ENCODE measurements around the gene POLG. TPM values are rescaled to one million over a fixed set of nuclear protein-coding genes. Genes with fewer than 3 reads are reported as not detected.

The POLG gene
- total and polyA plus RNA-seq, 7 donors, result 32.6 to 64.5 (median 52.7) TPM

DNA sequence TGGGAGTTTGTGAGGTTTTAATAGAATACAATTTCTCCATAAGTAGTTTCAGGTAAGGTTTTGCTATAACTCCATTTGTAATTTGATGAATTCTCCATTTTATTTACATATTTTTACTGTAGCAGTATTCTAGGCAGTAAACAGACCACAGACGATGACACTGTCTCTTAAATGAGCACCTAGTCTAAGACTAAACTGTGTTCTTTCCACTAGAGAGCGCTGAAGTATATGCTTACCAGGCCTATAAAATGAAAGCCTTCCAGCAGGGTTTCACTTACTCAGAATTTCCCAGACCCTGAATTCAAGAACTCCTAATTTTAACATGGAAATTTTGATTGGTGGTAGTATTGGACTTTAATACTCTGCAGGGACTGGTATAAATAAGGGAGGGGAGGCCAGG lies 41.6 kb downstream of the POLG start:
- H3K27ac ChIP-seq, result no peak overlapping the region
- 95 to 98% (median 97%) methylated on average over 2 of the region's 2 CpGs for WGBS, 3 donors
- intact Hi-C loops (cut with DNase I), result no loop called here
- H3K4me1 ChIP-seq, result no peaks in the 10 kb centered on the region
- no peaks in the 10 kb centered on the region for H3K27me3 ChIP-seq (ENCODE audit: insufficient read depth in 3 of 3, low read length in 2 of 3)
- H3K9me3 ChIP-seq, result no peaks in the 10 kb centered on the region
- ATAC-seq, result no peak
- no peak overlapping the region for H3K4me3 ChIP-seq
- DNase-seq, result no peak
- no peaks in the 10 kb centered on the region for H3K36me3 ChIP-seq (ENCODE audit: insufficient read depth in 1 of 2, low read depth in 1 of 2)
- TF ChIP-seq CTCF (IDR thresholded peaks at IDR 0.05), result no peak

- DNase-seq, result no peak
- no peak for ATAC-seq
- no peak overlapping the region for H3K27ac ChIP-seq
- H3K27me3 ChIP-seq (ENCODE audit: insufficient read depth in 3 of 3, low read length in 2 of 3), result no peaks in the 10 kb centered on the region
- TF ChIP-seq CTCF (IDR thresholded peaks at IDR 0.05), result no peak
- H3K9me3 ChIP-seq, result no peaks in the 10 kb centered on the region
- no peak overlapping the region for H3K4me3 ChIP-seq
- whole genome bisulfite sequencing, 3 donors, result 93 to 97% (median 96%) methylated on average over 2 of the region's 2 CpGs
- intact Hi-C loops (cut with DNase I), result no loop called here
- H3K4me1 ChIP-seq, result no peaks in the 10 kb centered on the region
- H3K36me3 ChIP-seq (ENCODE audit: insufficient read depth in 1 of 2, low read depth in 1 of 2), result no peaks in the 10 kb centered on the region
Observed at GRCh38 chr15:89291934-89292438, 42.6 kb downstream of the POLG start.

DNA sequence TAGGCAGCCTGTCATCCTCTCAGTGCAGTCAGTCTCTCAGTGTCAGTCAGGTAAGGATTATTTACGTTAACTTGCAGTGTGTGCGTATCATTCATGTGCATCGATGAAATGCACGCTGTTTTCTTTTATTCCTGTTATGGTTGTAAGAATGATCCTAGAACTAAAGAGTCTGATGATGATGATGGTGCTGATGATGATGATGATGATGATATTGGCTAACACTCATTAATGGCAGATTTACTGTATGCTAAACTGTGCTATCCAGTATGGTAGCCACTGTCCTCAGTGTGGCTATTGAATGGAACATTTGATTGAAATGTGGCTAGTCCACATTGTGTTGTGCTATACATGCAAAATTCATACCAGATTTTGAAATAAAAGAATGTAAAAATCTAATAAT lies 51.4 kb downstream of the POLG start:
- Histone ChIP-seq H3K4me1 (no peaks in the 10 kb centered on the region), H3K27me3 (ENCODE audit: insufficient read depth in 3 of 3, low read length in 2 of 3) (no peaks in the 10 kb centered on the region), H3K36me3 (ENCODE audit: insufficient read depth in 1 of 2, low read depth in 1 of 2) (no peaks in the 10 kb centered on the region), H3K4me3 (no peak overlapping the region), H3K27ac (no peak overlapping the region), H3K9me3 (peaks cover 3% of the 10 kb centered on the region)
- 83 to 98% (median 83%) methylated on average over 4 of the region's 4 CpGs for WGBS, 3 donors
- ATAC-seq (no peak), DNase-seq (no peak)
- intact Hi-C loops (cut with DNase I), result no loop called here
- TF ChIP-seq CTCF (IDR thresholded peaks at IDR 0.05), result no peak

DNA sequence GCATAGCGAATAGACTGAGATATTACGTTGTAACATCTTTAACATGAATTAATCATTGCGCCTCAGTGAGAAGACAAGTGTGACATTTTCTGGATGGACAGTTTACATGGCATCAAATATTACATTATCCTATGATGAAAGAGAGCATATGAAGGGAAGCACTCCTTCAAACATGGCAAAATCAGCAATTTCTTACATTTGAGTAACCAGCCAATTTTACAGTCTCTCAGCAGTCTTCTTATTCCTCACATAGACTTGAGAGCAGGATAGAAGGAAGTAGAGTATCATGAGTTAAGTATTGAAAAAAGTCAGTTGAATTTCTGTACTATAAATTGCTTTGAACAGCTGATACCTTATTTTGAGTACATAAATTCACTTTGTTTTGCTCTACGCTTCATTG lies 52.0 kb downstream of the POLG start:
- no peaks in the 10 kb centered on the region for H3K36me3 ChIP-seq (ENCODE audit: insufficient read depth in 1 of 2, low read depth in 1 of 2)
- intact Hi-C loops (cut with DNase I), result no loop called here

More for the DNA sequence above, 52.0 kb downstream of the POLG start:
- DNase-seq (no peak), ATAC-seq (no peak)
- no peak for TF ChIP-seq CTCF (IDR thresholded peaks at IDR 0.05)
- no peaks in the 10 kb centered on the region for H3K27me3 ChIP-seq (ENCODE audit: insufficient read depth in 3 of 3, low read length in 2 of 3)
- WGBS, 3 donors, result 96 to 99% (median 99%) methylated on average over 4 of the region's 4 CpGs
- H3K27ac ChIP-seq, result no peak overlapping the region
- H3K9me3 ChIP-seq, result peaks cover 3% of the 10 kb centered on the region
- no peaks in the 10 kb centered on the region for H3K4me1 ChIP-seq
- no peak overlapping the region for H3K4me3 ChIP-seq
